Pancreas (tissue), 10 donors: ENCODE measurements around the gene DDX42. TPM values are rescaled to one million over a fixed set of nuclear protein-coding genes. Genes with fewer than 3 reads are reported as not detected.

ENCODE experiments used
- ATAC-seq, 4 donors: fragments of 200-7000 bp; cut with Tn5 transposase; one replicate each; pipeline versions ENCODE4 v1.8.0 to v1.9.1; 2020; ENCODE audit warnings: mild to moderate bottlenecking in 4 of 4, moderate library complexity in 4 of 4
- DNase-seq, 6 donors: peaks; one replicate each; pipeline ENCODE4 v3.0.0-alpha.2; 2020
- FAIRE-seq: peaks from 2 replicates; lab custom pipeline; 2012; peaks lifted over from hg19 to GRCh38; lab: Jason Lieb, UNC
- H3K27ac ChIP-seq, 4 donors: fragments of 200-600 bp; sonication (generic); 1 replicate in 3 of 4; 2 replicates in 1 of 4; pipeline versions ENCODE4 v1.5.0 to v1.8.0; 2020
- H3K27me3 ChIP-seq, 4 donors: fragments of 200-600 bp; one replicate each; pipeline ENCODE4 v1.8.0; 2021
- H3K36me3 ChIP-seq, 3 donors: fragments of 200-600 bp; sonication (generic) in 1 of 3; one replicate each; pipeline versions ENCODE4 v1.5.0 to v1.8.0; 2020 to 2021
- H3K4me1 ChIP-seq, 3 donors: fragments of 200-600 bp; one replicate each; pipeline ENCODE4 v1.8.0; 2021
- H3K4me3 ChIP-seq, 4 donors: fragments of 200-600 bp; sonication (generic) in 2 of 4; one replicate each; pipeline versions ENCODE4 v1.5.0 to v1.8.0; 2020 to 2021
- H3K9me3 ChIP-seq, 4 donors: fragments of 200-600 bp; one replicate each; pipeline ENCODE4 v1.8.0; 2021
- WGBS, 2 donors: extraction: QIAGEN DNeasy Blood & Tissue Kit; methylation state at CpG; one replicate each; pipeline ENCODE4 v1.1.7; 2013; 5-methylcytosine and 5-hydroxymethylcytosine counted together
- intact Hi-C, 3 donors: fragments of 100-400 bp; cut with DNase I; formaldehyde crosslinking; loops; one replicate each; pipeline versions ENCODE4 v1.11.1 to v1.14.2; 2022
- polyA plus RNA-seq, 2 donors: library from polyadenylated mRNA; stranded (reverse); fragments of 200-250 nt; gene quantifications; one replicate each; pipeline ENCODE4 v1.2.3, GENCODE V29; 2013
- total RNA-seq, 6 donors: library from RNA; stranded (reverse); fragmentation: NEBNext Ultra II Directional in 4 of 6; extraction: Animal tissue kit (Norgen Biotek cat#: 25700) in 4 of 6; gene quantifications; one replicate each; pipeline versions ENCODE4 v1.2.1 to v1.2.4, GENCODE V29; 2021 to 2023
- TF ChIP-seq, protein P1 (sequence below), 4 donors: fragments of 200-600 bp; sonication (generic) in 3 of 4; IDR thresholded peaks; one replicate each; pipeline versions ENCODE4 v1.5.0 to v1.8.0; 2021; ENCODE audit warnings: antibody characterized with exemption in 4 of 4
- donor health status: healthy with polysubstance abuse.
- donor health status: DM: no; HTN: no; CAD: no; lungs with moderate emphysema.
- donor health status: DM: no; HTN: no; CAD: no.
- donor health status: control.
- donor health status: control.
- donor health status: Bipolar disorder and iron deficiency.
- donor health status: DM: yes; HTN: yes; CAD: no.
- donor health status: DM: no; HTN: no; CAD: no.
- donor health status: DM: no; HTN: no; CAD: no.
- donor health status: DM: yes; HTN: yes; CAD: no.

The DDX42 gene
- total and polyA plus RNA-seq, 8 donors: 52.6 to 90.4 (median 75.3) TPM

DNA sequence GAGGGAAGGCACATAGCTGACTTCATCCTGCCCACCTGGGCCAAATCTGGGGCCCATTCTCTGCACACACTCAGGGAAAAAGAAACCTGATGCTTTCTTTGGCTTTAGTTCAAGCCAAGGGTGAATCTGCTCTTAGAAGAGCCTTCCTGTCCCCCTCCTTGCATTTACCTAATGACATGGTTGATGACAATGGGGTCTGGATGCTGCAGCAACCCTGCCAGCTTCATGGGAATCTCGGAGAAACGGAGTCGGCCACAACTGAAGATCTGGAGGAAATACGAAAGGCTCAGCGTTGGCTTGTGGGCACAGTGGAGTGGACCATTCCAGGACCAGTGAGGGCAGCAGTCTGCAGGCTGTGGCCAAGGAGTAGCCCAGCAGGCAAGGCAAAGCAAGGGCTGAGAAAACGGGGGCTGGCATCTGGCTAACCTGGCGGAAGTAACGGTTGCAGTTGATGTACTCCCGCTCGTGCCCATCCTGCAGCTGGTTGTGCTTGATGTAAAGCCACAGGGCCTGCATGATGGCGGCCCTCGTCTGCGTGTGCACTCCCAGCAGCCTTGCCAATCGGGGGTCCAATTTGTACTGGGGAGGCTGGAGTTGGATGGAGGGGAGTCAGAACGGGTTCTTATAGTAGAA lies 59.9 kb downstream of the DDX42 start:
- TF ChIP-seq, protein P1, sequence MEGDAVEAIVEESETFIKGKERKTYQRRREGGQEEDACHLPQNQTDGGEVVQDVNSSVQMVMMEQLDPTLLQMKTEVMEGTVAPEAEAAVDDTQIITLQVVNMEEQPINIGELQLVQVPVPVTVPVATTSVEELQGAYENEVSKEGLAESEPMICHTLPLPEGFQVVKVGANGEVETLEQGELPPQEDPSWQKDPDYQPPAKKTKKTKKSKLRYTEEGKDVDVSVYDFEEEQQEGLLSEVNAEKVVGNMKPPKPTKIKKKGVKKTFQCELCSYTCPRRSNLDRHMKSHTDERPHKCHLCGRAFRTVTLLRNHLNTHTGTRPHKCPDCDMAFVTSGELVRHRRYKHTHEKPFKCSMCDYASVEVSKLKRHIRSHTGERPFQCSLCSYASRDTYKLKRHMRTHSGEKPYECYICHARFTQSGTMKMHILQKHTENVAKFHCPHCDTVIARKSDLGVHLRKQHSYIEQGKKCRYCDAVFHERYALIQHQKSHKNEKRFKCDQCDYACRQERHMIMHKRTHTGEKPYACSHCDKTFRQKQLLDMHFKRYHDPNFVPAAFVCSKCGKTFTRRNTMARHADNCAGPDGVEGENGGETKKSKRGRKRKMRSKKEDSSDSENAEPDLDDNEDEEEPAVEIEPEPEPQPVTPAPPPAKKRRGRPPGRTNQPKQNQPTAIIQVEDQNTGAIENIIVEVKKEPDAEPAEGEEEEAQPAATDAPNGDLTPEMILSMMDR (IDR thresholded peaks at IDR 0.05): no peak
- Histone ChIP-seq H3K27me3 (no peaks in the 10 kb centered on the region), H3K4me1 (peaks cover 13 to 23% (median 22%) of the 10 kb centered on the region in 3 donors), H3K27ac (no peak overlapping the region), H3K9me3 (no peaks in the 10 kb centered on the region), H3K36me3 (peaks cover 0 to 67% (median 55%) of the 10 kb centered on the region in 3 donors), H3K4me3 (no peak overlapping the region)
- FAIRE-seq: no peak
- no peak for DNase-seq
- intact Hi-C loops: no loop called here
- WGBS, 2 donors: 91 to 94% methylated on average over 15 of the region's 15 CpGs
- ATAC-seq: no peak

DNA sequence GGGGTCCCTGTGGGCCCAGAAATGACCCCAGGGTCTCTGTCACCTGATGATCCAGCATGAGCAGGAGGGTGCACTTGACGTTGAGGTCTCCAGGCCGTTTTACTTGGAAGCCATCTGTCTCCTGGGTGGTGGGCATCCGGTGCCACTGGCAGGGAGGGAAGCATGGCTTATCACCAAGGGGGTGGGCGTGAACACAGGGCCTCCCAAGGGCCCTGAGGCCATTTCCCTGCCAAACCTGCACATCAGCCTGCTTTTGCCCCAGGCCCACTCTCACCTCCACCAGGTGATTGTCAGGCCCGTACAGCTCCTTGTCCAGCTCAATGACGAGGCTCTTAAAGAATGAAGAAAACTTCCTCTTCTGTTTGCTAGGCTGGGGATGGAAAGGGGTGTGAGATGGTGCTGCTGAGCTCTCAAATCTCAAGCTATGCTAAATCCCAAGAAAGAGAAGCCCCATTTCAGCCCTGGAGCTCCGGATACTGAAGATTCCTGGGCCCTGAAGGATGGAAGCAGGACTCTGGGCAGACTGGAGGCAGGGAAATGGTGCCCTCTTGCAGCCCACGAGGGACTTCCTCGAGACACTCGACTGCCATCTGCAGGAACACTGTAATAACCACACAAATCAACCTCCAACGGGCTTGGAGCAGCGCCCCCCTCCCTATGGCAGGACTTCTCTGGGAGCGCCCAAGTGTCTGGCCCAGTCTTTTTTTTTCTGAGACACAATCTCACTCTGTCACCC lies 60.6 kb downstream of the DDX42 start:
- H3K9me3 ChIP-seq: no peaks in the 10 kb centered on the region
- peak in 3 of 4 donors; percentile 29 to 63 (median 50) for ATAC-seq
- intact Hi-C loops: no loop called here
- FAIRE-seq: no peak
- TF ChIP-seq, protein P1 (IDR thresholded peaks at IDR 0.05): peak in 1 of 4 donors; percentile 13
- 48 to 53% methylated on average over 13 of the region's 13 CpGs for WGBS, 2 donors
- H3K36me3 ChIP-seq: peaks cover 0 to 64% (median 54%) of the 10 kb centered on the region in 3 donors
- no peak overlapping the region for H3K4me3 ChIP-seq
- H3K27ac ChIP-seq: no peak overlapping the region
- H3K4me1 ChIP-seq: peaks cover 20 to 24% (median 22%) of the 10 kb centered on the region in 3 donors
- DNase-seq: peak in 1 of 6 donors; percentile 51
- no peaks in the 10 kb centered on the region for H3K27me3 ChIP-seq

DNA sequence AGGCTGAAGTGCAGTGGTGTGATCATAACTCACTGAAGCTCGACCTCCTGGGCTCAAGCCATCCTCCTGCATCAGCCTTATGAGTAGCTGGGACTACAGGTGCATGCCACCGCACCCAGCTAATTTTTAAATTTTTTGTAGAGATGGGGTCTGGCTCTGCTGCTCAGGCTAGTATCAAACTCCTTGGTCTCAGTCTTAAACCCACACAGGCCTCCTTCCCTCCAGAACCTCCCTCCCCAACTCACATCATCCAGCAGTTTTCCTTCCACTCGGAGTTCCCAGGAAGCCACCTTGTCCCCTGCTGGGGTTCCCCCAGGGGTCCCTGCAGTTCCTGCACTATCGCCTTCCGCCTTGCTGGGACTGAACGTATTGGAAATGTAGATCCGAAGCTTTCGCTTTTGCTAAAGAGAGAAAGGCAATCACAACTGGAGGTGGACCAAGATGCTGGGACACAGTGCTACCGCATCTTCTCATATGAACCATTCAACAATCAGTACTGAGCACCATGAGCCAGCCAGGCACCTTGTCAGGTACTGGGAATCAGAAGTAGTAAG lies 61.3 kb downstream of the DDX42 start:
- intact Hi-C loops: no loop called here
- Histone ChIP-seq H3K27ac (no peak overlapping the region), H3K4me3 (no peak overlapping the region), H3K36me3 (peaks cover 0 to 59% (median 49%) of the 10 kb centered on the region in 3 donors), H3K27me3 (no peaks in the 10 kb centered on the region), H3K9me3 (no peaks in the 10 kb centered on the region), H3K4me1 (peaks cover 27 to 29% (median 29%) of the 10 kb centered on the region in 3 donors)
- DNase-seq: no peak
- no peak for FAIRE-seq
- ATAC-seq: no peak
- TF ChIP-seq, protein P1 (IDR thresholded peaks at IDR 0.05): no peak
- 86 to 88% methylated on average over 9 of the region's 9 CpGs for WGBS, 2 donors

DNA sequence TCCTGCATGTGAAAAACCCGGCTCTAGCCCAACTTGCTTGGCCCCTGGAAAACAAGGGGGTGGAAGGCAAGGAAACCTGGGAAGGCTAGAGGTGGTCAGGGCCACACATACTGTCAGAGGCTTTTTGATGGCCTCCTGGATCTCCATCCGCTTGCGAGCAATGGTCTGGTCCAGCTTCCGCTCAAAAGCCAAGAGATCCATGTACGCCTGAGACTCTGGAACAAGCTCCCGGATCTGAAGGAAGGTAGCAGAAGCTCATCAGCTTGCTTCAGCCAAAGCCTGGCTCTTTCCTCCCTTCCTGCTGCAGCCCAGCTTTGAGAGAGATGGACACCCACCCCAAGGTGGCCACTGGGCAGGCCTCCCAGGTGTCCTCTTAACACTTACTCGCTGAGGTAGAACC lies 62.8 kb downstream of the DDX42 start:
- 93 to 95% methylated on average over 7 of the region's 7 CpGs for WGBS, 2 donors
- no peak for FAIRE-seq

More for the DNA sequence above, 62.8 kb downstream of the DDX42 start:
- H3K36me3 ChIP-seq: peaks cover 0 to 43% (median 35%) of the 10 kb centered on the region in 3 donors
- H3K4me3 ChIP-seq: no peak overlapping the region
- DNase-seq: no peak
- TF ChIP-seq, protein P1 (IDR thresholded peaks at IDR 0.05): no peak
- intact Hi-C loops: no loop called here
- peaks cover 36 to 43% (median 39%) of the 10 kb centered on the region in 3 donors for H3K4me1 ChIP-seq
- no peak for ATAC-seq
- H3K27me3 ChIP-seq: no peaks in the 10 kb centered on the region
- no peak overlapping the region for H3K27ac ChIP-seq
- H3K9me3 ChIP-seq: no peaks in the 10 kb centered on the region
